K562 (cell line): Measurements from ENCODE around the gene TFAP2E.

Experiments used
- CTCF ChIP-seq, 3 experiments: IDR thresholded peaks in 2 of 3; conservative IDR thresholded peaks in 1 of 3; 2 replicates each; pipeline ENCODE4 v1.5.1; 2011 to 2012; ENCODE audit warnings: low read length in 3 of 3, mild to moderate bottlenecking in 3 of 3, control low read depth in 2 of 3, improper control_type of control experiment in 1 of 3, inconsistent platforms in 1 of 3, low read depth in 1 of 3, mixed read lengths in 1 of 3, moderate library complexity in 1 of 3; ENCODE audit not compliant: insufficient read depth in 2 of 3
- EP300 ChIP-seq: IDR thresholded peaks from 2 replicates; pipeline ENCODE4 v1.6.1; 2012; ENCODE audit warnings: low read length, improper control_type of control experiment
- FOXK2 ChIP-seq, 2 experiments: fragments of 450-650 bp; IDR thresholded peaks in 1 of 2; conservative IDR thresholded peaks in 1 of 2; 2 replicates each; pipeline ENCODE4 v1.6.1; 2016; ENCODE audit warnings: low read depth in 2 of 2, mild to moderate bottlenecking in 1 of 2
- MYC ChIP-seq, 2 experiments: fragments of 250-450 bp in 1 of 2; sonication (Bioruptor Pico) in 1 of 2; IDR thresholded peaks; 2 replicates each; pipeline versions ENCODE4 v1.5.1 to v1.6.1; 2012 to 2021; ENCODE audit warnings: low read depth in 2 of 2, borderline replicate concordance in 1 of 2, improper control_type of control experiment in 1 of 2, low read length in 1 of 2, mild to moderate bottlenecking in 1 of 2, moderate library complexity in 1 of 2
- POLR2A ChIP-seq: fragments of 450-650 bp; conservative IDR thresholded peaks from 2 replicates; pipeline ENCODE4 v1.6.1; 2016
- ZBED1 ChIP-seq: IDR thresholded peaks from 2 replicates; pipeline ENCODE4 v1.6.1; 2014

GRCh38 chr1:35637401-35637809, 64.3 kb downstream of the TFAP2E start:
- TF ChIP-seq ZBED1: no peak
- peak; percentile 59 for TF ChIP-seq EP300
- TF ChIP-seq MYC (IDR thresholded peaks at IDR 0.05; ENCODE audit: low read depth, low read length): peak; percentile 62
- TF ChIP-seq MYC (CRISPR knock-in tag; IDR thresholded peaks at IDR 0.05; ENCODE audit: borderline replicate concordance, low read depth): no peak
- no peak for TF ChIP-seq CTCF (IDR thresholded peaks at IDR 0.05 in 2 of 3, conservative IDR thresholded peaks at IDR 0.05 in 1 of 3; ENCODE audit: insufficient read depth in 2 of 3, low read depth in 1 of 3, low read length in 3 of 3)
- no peak for TF ChIP-seq POLR2A
- TF ChIP-seq FOXK2 (conservative IDR thresholded peaks at IDR 0.05 in 1 of 2, IDR thresholded peaks at IDR 0.05 in 1 of 2; ENCODE audit: low read depth in 2 of 2): no peak
